Transverse colon (tissue), 4 donors: Measurements from ENCODE around the gene CCT4.

Experiments
- EP300 ChIP-seq: sonication (generic); formaldehyde crosslinking; IDR thresholded peaks from one replicate; pipeline ENCODE4 v1.6.1; 2017; ENCODE audit warnings: antibody characterized with exemption, low read depth
- POLR2A ChIP-seq: fragments of 450-650 bp; IDR thresholded peaks from one replicate; pipeline ENCODE4 v1.6.1; 2016; ENCODE audit warnings: antibody characterized with exemption, mild to moderate bottlenecking, moderate library complexity
- POLR2AphosphoS5 ChIP-seq, 3 donors: sonication (generic); formaldehyde crosslinking; IDR thresholded peaks; one replicate each; pipeline ENCODE4 v1.6.1; 2016; ENCODE audit warnings: antibody characterized with exemption in 3 of 3
- TF ChIP-seq, protein P1 (sequence below), 5 experiments: fragments of 200-600 bp in 3 of 5; fragments of 450-650 bp in 2 of 5; sonication (generic) in 3 of 5; IDR thresholded peaks; 1 replicate in 2 of 5; 2 replicates in 3 of 5; pipeline ENCODE4 v1.5.1; 2016 to 2017; ENCODE audit warnings: antibody characterized with exemption in 5 of 5, inconsistent platforms in 3 of 5, mild to moderate bottlenecking in 2 of 5, moderate library complexity in 1 of 5

DNA sequence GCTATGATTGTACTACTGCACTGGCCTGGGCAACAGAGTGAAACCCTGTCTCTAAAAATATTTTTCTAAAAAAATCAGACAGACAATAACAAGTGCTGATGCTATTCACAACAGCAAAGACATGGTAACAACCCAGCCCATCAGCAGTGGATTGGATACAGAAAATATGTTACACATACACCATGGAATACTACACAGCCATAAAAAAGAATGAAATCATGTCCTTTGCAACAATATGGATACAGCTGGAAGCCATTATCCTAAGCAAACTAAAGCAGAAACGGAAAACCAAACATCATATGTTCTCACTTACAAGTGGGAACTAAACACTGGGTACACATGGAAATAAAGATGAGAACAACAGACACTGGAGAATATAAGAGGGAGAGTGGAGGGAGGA, 54.5 kb downstream of the CCT4 start:
- TF ChIP-seq POLR2A (no peak), EP300 (no peak), POLR2AphosphoS5 (IDR thresholded peaks at IDR 0.05) (no peak)
- TF ChIP-seq, protein P1, sequence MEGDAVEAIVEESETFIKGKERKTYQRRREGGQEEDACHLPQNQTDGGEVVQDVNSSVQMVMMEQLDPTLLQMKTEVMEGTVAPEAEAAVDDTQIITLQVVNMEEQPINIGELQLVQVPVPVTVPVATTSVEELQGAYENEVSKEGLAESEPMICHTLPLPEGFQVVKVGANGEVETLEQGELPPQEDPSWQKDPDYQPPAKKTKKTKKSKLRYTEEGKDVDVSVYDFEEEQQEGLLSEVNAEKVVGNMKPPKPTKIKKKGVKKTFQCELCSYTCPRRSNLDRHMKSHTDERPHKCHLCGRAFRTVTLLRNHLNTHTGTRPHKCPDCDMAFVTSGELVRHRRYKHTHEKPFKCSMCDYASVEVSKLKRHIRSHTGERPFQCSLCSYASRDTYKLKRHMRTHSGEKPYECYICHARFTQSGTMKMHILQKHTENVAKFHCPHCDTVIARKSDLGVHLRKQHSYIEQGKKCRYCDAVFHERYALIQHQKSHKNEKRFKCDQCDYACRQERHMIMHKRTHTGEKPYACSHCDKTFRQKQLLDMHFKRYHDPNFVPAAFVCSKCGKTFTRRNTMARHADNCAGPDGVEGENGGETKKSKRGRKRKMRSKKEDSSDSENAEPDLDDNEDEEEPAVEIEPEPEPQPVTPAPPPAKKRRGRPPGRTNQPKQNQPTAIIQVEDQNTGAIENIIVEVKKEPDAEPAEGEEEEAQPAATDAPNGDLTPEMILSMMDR (IDR thresholded peaks at IDR 0.05) = no peak
